ENCODE results near the gene MRPS24.
"Not testable (repeated sequence)": the region's sequence is repeated elsewhere in the genome, so short reads cannot be mapped to it uniquely, and the experiment has no call there.

MRPS24 gene

DNA sequence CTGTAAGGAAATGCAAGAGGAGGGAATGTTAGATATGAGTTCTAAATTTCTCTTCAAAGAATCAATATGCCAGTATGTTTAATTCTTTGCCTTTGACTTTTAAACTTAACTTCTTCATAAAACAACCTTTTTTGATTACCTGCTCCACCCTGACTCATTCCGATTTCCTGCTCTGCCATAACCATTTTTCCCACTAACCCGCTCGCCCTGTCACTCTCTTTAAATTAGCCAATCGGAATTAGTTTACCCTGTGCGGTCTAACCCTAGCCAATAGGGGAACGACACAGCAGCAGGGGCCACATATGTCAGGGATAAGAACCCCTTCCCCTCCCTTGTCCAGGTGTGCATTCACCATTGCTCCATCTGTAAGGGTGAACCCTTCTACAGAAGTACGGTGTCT is 45.9 kb downstream of the MRPS24 start:
- H3K27me3 ChIP-seq (ENCODE audit: control insufficient read depth in 5 of 5, insufficient read depth in 4 of 5, low read length in 5 of 5); H3K4me3 ChIP-seq (ENCODE audit: low read depth in 1 of 5, low read length in 5 of 5); H3K9ac ChIP-seq (ENCODE audit: low read length in 5 of 5); H3K36me3 ChIP-seq (ENCODE audit: control insufficient read depth in 5 of 5, insufficient read depth in 5 of 5, low read length in 5 of 5); H3K9me3 ChIP-seq (ENCODE audit: control insufficient read depth in 5 of 5, low read length in 5 of 5); H3K27ac ChIP-seq (ENCODE audit: low read depth, low read length): not testable (repeated sequence)
- H3K4me1 ChIP-seq (ENCODE audit: control insufficient read depth in 5 of 5, insufficient read depth in 5 of 5, low read length in 5 of 5): peaks cover 0 to 14% (median 0%) of the 10 kb centered on the region in 5 donors
